GM13977 (cell line): Measurements from ENCODE around the gene ST7.

ENCODE experiments used
- DNase-seq: peaks from one replicate; pipeline ENCODE4 v3.0.0; 2012; ENCODE audit warnings: low spot score
- in situ Hi-C: fragments of 300-500 bp; cut with MboI; formaldehyde crosslinking; loops from one replicate; pipeline ENCODE4 v1.12.0; 2022; ENCODE audit warnings: low sequenced_read_pairs, low pct_unique_long_range_greater_than_20kb, mixed read lengths, inconsistent platforms; ENCODE audit not compliant: unreplicated experiment
- TF ChIP-seq, protein P1 (sequence below): IDR thresholded peaks from 2 replicates; pipeline ENCODE4 v1.5.1; 2012; ENCODE audit warnings: mild to moderate bottlenecking, control low read depth; ENCODE audit not compliant: insufficient read depth; ENCODE audit errors: extremely low read depth, missing control alignments

The ST7 gene

DNA sequence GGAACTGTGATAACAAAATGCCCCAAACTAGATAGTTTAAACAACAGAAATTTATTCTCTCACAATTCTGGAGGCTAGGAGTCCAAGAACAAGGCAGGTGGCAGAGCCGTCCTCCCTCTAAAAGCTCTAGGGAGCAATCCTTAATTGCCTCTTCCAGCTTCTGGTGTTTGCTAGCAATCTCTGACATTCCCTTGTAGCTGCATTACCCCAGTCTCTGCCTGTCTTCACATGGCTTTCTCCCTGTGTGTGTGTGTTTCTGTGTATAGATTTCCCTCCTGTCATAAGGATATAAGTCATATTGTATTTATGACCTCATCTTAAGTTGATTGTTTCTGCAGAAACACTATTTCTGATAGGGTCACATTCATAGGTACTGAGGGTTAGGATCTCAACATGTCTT, 192.0 kb downstream of the ST7 start:
- in situ Hi-C loops, result no loop called here
- TF ChIP-seq, protein P1, sequence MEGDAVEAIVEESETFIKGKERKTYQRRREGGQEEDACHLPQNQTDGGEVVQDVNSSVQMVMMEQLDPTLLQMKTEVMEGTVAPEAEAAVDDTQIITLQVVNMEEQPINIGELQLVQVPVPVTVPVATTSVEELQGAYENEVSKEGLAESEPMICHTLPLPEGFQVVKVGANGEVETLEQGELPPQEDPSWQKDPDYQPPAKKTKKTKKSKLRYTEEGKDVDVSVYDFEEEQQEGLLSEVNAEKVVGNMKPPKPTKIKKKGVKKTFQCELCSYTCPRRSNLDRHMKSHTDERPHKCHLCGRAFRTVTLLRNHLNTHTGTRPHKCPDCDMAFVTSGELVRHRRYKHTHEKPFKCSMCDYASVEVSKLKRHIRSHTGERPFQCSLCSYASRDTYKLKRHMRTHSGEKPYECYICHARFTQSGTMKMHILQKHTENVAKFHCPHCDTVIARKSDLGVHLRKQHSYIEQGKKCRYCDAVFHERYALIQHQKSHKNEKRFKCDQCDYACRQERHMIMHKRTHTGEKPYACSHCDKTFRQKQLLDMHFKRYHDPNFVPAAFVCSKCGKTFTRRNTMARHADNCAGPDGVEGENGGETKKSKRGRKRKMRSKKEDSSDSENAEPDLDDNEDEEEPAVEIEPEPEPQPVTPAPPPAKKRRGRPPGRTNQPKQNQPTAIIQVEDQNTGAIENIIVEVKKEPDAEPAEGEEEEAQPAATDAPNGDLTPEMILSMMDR, result no peak
- DNase-seq, result no peak

DNA sequence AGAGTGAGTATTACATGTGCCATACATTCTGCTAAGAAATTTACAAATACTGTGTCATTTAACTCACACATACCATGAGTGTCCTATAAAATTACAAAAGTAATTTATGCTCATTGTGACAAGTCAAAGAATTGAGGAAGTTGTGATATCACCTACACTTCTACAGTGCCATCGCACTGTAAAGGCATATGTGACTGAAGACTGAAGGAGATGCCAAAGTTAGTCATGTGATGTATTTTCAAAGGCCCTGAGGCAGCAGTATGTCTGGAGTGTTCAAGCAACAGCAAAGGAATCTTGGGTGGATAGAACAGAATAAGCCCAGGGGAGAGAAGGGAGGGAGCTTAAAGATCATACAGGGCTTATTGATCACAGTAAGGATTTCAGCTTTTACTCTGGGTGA, 192.8 kb downstream of the ST7 start:
- TF ChIP-seq, protein P1, result no peak
- in situ Hi-C loops, result no loop called here
- no peak for DNase-seq

DNA sequence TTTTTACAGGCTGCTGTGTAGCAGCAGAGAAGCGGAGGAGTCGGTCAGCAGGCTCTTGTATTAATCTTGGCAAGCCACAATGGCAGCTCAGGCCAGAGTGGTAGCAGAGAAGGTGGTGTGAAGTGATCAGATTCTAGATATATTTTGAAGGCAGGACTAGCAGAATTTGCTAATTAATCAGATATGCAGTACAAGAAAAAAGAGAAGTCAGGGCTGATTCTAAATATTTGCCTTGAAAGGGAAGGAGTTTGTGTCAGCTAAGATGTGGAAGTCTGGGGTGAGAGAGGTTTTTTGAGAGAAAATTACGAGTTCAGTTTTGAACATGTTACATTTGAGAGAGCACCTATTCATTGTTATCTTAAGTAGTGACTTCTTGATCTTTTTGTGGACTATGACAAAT, 193.2 kb downstream of the ST7 start:
- DNase-seq, result no peak
- in situ Hi-C loops, result no loop called here
- TF ChIP-seq, protein P1, result no peak

DNA sequence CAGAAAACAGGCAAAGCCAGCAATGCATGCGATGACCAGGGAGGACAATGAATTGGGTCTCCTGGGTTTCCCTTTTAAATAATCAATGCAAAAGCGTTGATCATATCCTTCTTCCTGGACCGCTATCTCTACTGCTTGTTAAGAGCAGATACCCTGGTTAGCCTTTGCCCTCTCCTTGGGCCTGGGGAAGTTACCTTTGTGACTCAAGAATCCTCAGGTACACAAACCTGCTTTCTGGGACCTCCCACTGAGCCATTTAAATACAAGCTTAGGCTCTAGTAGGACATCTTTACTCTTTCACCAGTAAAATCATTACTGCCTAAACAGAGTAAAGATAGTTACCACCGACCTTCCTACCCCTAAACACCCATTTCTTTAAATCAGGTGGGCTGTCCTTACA, 195.7 kb downstream of the ST7 start:
- TF ChIP-seq, protein P1, result no peak
- in situ Hi-C loops, result no loop called here
- no peak for DNase-seq

DNA sequence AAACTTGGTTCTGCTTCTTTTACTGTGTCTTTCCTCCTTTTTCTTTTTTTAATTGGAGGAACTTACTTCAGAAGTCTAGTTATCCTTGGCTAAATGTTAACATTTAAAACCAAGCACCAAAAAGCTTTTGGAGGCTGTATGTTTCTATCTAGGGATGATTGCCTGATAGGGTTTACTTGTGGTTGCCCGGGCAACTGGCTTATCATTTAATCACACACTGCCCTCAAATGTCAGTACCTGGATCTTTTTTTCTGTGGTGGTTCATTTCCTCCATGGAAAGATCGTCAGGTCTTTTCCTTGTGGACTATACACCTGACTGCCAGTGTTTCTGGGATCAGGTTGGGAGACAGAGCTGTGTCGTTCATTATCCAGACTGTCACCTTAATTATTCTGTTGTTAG, 196.4 kb downstream of the ST7 start:
- in situ Hi-C loops, result no loop called here
- TF ChIP-seq, protein P1, result no peak
- no peak for DNase-seq

DNA sequence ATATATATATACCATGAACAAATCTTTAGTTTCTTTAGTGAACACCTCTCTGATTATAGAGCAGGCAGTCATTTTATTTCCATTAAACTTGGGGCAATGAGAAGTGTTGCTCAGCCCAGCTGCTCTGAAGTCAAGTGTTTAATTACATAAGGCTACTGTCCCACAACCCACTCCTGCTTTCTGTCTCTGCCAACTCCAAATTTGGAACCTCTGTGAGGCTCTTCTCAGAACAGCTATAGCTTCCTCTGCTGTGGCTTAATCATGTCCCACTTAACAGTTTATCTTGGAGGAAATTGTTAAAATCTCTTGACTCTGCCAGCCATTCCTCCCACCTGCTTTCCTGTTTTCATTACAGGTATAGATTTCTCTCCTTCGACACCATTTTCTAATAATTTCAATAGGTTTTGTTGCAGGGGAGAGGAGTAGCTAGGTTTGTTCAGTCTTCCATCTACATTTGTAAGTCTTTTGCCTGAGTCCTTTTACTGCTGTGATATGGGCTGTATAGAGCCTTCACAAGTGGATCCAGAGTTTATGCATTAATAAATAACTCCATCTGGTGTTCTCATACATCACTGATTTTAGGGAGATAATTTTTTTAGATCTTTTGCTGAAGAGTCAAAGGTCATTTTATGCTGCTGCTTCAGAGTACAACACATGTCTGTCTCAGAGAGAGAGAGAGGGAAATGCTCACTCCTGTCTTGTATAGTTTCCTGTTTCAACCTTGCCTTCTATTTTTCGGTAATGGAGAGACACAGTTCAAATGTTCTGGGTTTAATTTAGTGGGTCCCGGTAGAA, 199.1 kb downstream of the ST7 start:
- TF ChIP-seq, protein P1, result no peak
- in situ Hi-C loops, result no loop called here
- DNase-seq, result no peak
